Bronchial epithelial cell (primary cell): ENCODE data around the gene NEB. TPM values are rescaled to one million over a fixed set of nuclear protein-coding genes. Genes with fewer than 3 reads are reported as not detected.

Source experiments
- DNase-seq: peaks from one replicate; pipeline ENCODE4 v3.0.0-alpha.2; 2010; ENCODE audit warnings: low read depth
- FAIRE-seq: peaks from 2 replicates; lab custom pipeline; 2011; peaks lifted over from hg19 to GRCh38; lab: Jason Lieb, UNC
- H3K27me3 ChIP-seq: 2 replicates; pipeline ENCODE4 v1.5.1; 2011; ENCODE audit warnings: low read length; ENCODE audit not compliant: control insufficient read depth, insufficient read depth
- H3K36me3 ChIP-seq: 2 replicates; pipeline ENCODE4 v1.5.1; 2011; ENCODE audit warnings: low read length; ENCODE audit not compliant: control insufficient read depth, insufficient read depth
- H3K4me3 ChIP-seq: 2 replicates; pipeline ENCODE4 v1.5.1; 2011; ENCODE audit warnings: mild to moderate bottlenecking, low read depth, low read length, control low read depth
- total RNA-seq: library from RNA; depleted of rRNA; stranded (reverse); fragments of >200 nt; gene quantifications from 2 replicates; pipeline ENCODE4 v1.2.1, GENCODE V29; 2014
- TF ChIP-seq, protein P1 (sequence below): IDR thresholded peaks from 2 replicates; pipeline ENCODE4 v1.5.1; 2011; ENCODE audit warnings: mild to moderate bottlenecking, moderate library complexity, low read length, control low read depth, inconsistent platforms; ENCODE audit not compliant: insufficient read depth, severe bottlenecking

The NEB gene
- total RNA-seq, 1 donor from 2014 or later: 0.26 TPM

DNA sequence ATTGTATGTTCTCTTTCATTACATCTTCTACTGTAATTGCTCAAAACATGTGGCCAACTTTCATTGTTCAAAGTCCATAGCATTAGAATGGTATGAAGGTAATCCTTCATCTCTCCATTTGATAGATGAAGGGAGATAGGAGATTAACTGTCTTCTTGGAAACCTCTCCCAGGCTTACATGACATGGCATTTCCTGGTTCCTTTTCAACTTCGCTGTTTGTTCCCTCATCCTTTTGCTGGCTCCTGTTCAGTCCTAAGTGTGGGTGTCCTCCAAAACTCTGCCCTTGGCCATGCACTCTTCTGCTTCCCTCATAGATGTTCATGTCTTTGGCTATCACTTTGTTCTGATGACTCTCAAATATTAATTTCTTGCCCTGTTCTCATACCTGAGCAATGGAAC lies 13.8 kb downstream of the NEB start:
- TF ChIP-seq, protein P1, sequence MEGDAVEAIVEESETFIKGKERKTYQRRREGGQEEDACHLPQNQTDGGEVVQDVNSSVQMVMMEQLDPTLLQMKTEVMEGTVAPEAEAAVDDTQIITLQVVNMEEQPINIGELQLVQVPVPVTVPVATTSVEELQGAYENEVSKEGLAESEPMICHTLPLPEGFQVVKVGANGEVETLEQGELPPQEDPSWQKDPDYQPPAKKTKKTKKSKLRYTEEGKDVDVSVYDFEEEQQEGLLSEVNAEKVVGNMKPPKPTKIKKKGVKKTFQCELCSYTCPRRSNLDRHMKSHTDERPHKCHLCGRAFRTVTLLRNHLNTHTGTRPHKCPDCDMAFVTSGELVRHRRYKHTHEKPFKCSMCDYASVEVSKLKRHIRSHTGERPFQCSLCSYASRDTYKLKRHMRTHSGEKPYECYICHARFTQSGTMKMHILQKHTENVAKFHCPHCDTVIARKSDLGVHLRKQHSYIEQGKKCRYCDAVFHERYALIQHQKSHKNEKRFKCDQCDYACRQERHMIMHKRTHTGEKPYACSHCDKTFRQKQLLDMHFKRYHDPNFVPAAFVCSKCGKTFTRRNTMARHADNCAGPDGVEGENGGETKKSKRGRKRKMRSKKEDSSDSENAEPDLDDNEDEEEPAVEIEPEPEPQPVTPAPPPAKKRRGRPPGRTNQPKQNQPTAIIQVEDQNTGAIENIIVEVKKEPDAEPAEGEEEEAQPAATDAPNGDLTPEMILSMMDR: no peak
- H3K36me3 ChIP-seq: no peaks in the 10 kb centered on the region
- no peaks in the 10 kb centered on the region for H3K27me3 ChIP-seq
- no peak overlapping the region for H3K4me3 ChIP-seq
- FAIRE-seq (no peak), DNase-seq (no peak)

DNA sequence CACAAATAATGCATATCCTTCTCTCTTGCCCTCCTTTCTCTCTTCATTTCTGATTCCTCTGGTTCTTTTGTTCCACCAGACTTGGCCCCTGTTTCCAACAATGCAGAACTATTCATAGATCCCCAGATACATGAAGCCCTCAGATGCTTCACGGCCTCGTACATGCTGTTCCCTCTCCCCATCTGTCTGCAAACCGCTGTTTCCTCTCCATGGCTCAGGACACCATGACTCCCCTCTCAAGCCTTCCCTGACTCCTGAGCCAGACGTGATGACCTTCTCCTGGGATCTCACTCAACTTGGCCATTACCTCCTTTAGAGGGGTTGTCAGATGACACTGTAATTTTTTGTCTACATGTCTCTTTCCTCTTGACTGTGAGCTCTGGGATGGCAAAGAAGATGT lies 15.5 kb downstream of the NEB start:
- Histone ChIP-seq H3K27me3 (no peaks in the 10 kb centered on the region), H3K36me3 (no peaks in the 10 kb centered on the region), H3K4me3 (no peak overlapping the region)
- TF ChIP-seq, protein P1: no peak
- no peak for DNase-seq
- no peak for FAIRE-seq

DNA sequence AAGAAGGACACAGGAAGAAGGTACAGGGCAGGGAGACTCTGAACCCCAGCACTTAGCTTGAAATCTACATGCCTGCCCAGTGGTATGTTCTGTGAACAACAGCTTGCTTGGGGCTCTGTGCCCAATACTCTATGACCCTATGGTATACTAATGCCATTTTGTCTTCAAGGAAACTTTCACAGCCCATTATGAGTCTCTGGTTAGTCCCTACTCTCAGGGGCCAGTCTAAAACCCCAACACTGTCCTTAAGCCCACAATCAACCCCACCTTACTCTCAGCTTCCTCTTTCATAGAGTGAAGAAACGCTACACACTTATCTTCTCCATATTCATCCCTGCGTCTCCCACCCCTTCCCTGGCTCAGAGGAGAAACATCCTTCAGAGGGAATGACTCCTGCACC lies 16.0 kb downstream of the NEB start:
- Histone ChIP-seq H3K27me3 (no peaks in the 10 kb centered on the region), H3K36me3 (no peaks in the 10 kb centered on the region), H3K4me3 (no peak overlapping the region)
- DNase-seq (no peak), FAIRE-seq (no peak)
- TF ChIP-seq, protein P1: no peak

DNA sequence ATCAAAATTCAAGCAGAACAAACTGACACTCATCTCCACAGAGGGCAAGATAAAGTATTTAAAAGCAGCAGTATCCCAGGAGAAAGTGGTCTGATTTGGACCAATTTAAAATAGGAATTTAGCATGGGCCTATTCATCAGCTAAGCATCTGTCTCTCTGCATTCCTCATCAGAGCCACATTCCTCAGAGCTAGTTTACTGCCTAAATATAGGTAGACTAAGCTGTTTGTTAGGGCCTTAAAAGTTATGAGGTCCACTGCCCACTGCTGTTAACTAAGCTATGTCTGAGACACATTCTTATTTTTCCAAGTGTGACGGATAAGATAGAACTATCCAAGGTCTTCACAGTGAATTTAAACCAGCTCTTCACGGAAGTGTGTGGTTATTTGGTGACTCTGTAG lies 17.6 kb downstream of the NEB start:
- H3K36me3 ChIP-seq: no peaks in the 10 kb centered on the region
- H3K4me3 ChIP-seq: no peak overlapping the region
- H3K27me3 ChIP-seq: no peaks in the 10 kb centered on the region
- TF ChIP-seq, protein P1: no peak
- DNase-seq (no peak), FAIRE-seq (no peak)

DNA sequence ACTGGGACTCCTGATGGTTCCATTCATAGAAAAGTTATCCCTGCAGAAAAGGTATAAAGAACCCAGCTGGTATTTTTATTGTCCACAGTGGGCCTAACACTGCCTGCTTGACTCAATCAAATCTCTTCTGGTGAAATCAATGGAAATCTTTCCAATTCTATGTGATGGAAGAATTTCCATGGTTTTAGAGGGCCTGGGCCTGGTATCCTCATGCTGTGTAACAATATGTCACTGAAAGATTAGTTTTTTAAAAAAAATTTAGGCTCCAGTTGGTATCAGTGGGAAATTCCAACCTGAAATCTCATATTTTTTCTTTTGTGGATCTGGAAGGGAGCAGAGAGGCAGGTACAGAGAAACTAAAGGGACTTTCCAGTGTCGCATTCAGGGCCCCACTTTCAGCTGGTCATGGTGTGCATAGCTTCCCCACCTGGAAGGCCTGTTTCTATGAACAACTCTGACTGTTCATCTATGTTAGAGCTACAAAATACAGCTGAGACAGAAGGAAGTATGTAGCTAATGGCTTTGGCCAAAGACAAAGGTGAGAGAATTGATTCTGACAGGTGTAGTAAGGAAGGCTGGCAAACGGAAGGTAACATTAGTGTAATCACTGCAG lies 20.9 kb downstream of the NEB start:
- TF ChIP-seq, protein P1: no peak
- FAIRE-seq: no peak
- no peak for DNase-seq
- Histone ChIP-seq H3K4me3 (no peak overlapping the region), H3K27me3 (no peaks in the 10 kb centered on the region), H3K36me3 (no peaks in the 10 kb centered on the region)

DNA sequence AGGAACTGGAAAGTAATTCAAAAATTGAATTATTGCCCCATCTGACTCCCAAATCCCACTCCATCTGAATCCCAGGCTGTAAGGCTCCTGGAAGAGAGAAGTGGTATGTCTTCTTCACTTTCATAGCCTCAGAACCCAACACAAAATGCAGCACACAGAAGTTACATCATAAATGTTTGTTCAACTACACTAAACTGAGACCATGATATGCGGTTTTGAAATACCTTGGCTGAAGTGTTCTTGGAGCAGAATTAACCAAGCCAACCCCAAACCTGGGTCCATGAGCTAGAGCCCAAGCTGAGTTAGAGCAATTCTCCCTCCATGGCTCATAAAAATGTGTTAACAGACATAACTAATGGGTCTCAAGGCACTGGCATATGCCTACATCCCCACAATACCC lies 23.3 kb downstream of the NEB start:
- TF ChIP-seq, protein P1: no peak
- Histone ChIP-seq H3K4me3 (no peak overlapping the region), H3K27me3 (no peaks in the 10 kb centered on the region), H3K36me3 (no peaks in the 10 kb centered on the region)
- DNase-seq (no peak), FAIRE-seq (no peak)
